K562 (cell line): Measurements from ENCODE around the gene CCNK. TPM values are rescaled to one million over a fixed set of nuclear protein-coding genes. Genes with fewer than 3 reads are reported as not detected.

Experiments
- ATAC-seq: fragments of 200-7000 bp; cut with Tn5 transposase; 3 replicates; pipeline ENCODE4 v1.9.1; 2020; ENCODE audit warnings: moderate library complexity
- BruUV-seq: library from RNA; stranded (reverse); fragments of 400-500 nt; replicated peaks from 2 replicates; lab custom pipeline; 2021; lab: Mats Ljungman, UMichigan
- CTCF ChIA-PET: fragments of 300-600 bp; formaldehyde crosslinking; extraction: SDS; loops from one replicate; lab custom pipeline; 2021; ENCODE audit warnings: low intra/inter-chr PET ratio; lab: Yijun Ruan, JAX
- POLR2A ChIA-PET: fragments of 300-600, 350-650 bp; sonication (Branson Sonifier 250); formaldehyde crosslinking; extraction: SDS; loops from one replicate; lab custom pipeline; 2021; ENCODE audit warnings: antibody characterized with exemption, inconsistent platforms; lab: Yijun Ruan, JAX
- DNase-seq, 4 experiments: peaks; one replicate each; pipeline versions ENCODE4 v3.0.0 to v3.0.0-alpha.2; 2011 to 2018; ENCODE audit warnings: low spot score in 3 of 4, mixed read lengths in 3 of 4; ENCODE audit errors: extremely low read depth in 1 of 4
- FAIRE-seq: peaks from 2 replicates; lab custom pipeline; 2011; peaks lifted over from hg19 to GRCh38; lab: Jason Lieb, UNC
- H2AFZ ChIP-seq: 2 replicates; pipeline ENCODE4 v1.6.0; 2011; ENCODE audit warnings: low read depth, low read length, control low read depth, inconsistent platforms
- H3K27ac ChIP-seq: fragments of 200-600 bp; 3 replicates; pipeline ENCODE4 v1.8.0; 2011; ENCODE audit warnings: low read depth, mild to moderate bottlenecking, control low read depth, inconsistent platforms, low read length, moderate library complexity, mixed read lengths; ENCODE audit errors: extremely low read depth
- H3K27me3 ChIP-seq, 2 experiments: fragments of 300-600 bp in 1 of 2; 2 replicates in 1 of 2; 3 replicates in 1 of 2; pipeline versions ENCODE4 v1.6.0 to v1.8.0; 2011; ENCODE audit warnings: inconsistent platforms in 2 of 2, low read length in 2 of 2, mild to moderate bottlenecking in 1 of 2, mixed read lengths in 1 of 2, moderate library complexity in 1 of 2; ENCODE audit not compliant: control insufficient read depth in 2 of 2, insufficient read depth in 2 of 2
- H3K36me3 ChIP-seq: fragments of 300-600 bp; 3 replicates; pipeline ENCODE4 v1.8.0; 2011; ENCODE audit warnings: mild to moderate bottlenecking, low read length, inconsistent platforms; ENCODE audit not compliant: control insufficient read depth, insufficient read depth
- H3K4me1 ChIP-seq, 2 experiments: fragments of 200-600 bp in 1 of 2; replicated peaks in 1 of 2; 2 replicates in 1 of 2; 3 replicates in 1 of 2; pipeline versions ENCODE4 v1.5.1 to v1.8.0; 2011; ENCODE audit warnings: inconsistent platforms in 2 of 2, low read length in 2 of 2, mild to moderate bottlenecking in 1 of 2, mixed read lengths in 1 of 2, moderate library complexity in 1 of 2; ENCODE audit not compliant: control insufficient read depth in 2 of 2, insufficient read depth in 2 of 2
- H3K4me2 ChIP-seq: 2 replicates; pipeline ENCODE4 v1.6.1; 2011; ENCODE audit warnings: low read length, control low read depth, inconsistent platforms, mixed read lengths; ENCODE audit not compliant: insufficient read depth
- H3K4me3 ChIP-seq: fragments of 200-600 bp; sonication (generic), shearing (Covaris generic); 2 replicates; pipeline ENCODE4 v1.5.1; 2016; ENCODE audit warnings: control low read depth, inconsistent platforms
- H3K79me2 ChIP-seq: fragments of 200-600 bp; 3 replicates; pipeline ENCODE4 v1.8.0; 2011; ENCODE audit warnings: low read length, inconsistent platforms; ENCODE audit not compliant: control insufficient read depth, insufficient read depth
- H3K9ac ChIP-seq, 2 experiments: 2 replicates each; pipeline versions ENCODE4 v1.6.0 to v1.6.1; 2011; ENCODE audit warnings: low read depth in 2 of 2, low read length in 2 of 2, control low read depth in 1 of 2, inconsistent platforms in 1 of 2, mild to moderate bottlenecking in 1 of 2, mixed read lengths in 1 of 2; ENCODE audit not compliant: insufficient read depth in 1 of 2
- H3K9me1 ChIP-seq: one replicate; pipeline ENCODE4 v1.6.0; 2011; ENCODE audit warnings: inconsistent platforms, mild to moderate bottlenecking, low read length, moderate library complexity; ENCODE audit not compliant: control insufficient read depth, insufficient read depth
- H3K9me3 ChIP-seq: replicated peaks from 2 replicates; pipeline ENCODE4 v1.5.1; 2011; ENCODE audit warnings: low read depth, low read length, inconsistent platforms; ENCODE audit not compliant: control insufficient read depth, insufficient read depth
- H4K20me1 ChIP-seq: replicated peaks from 2 replicates; pipeline ENCODE4 v1.6.1; 2011; ENCODE audit warnings: low read length, inconsistent platforms, mixed read lengths; ENCODE audit not compliant: control insufficient read depth, insufficient read depth
- ARID3B ChIP-seq: fragments of 250-450 bp; sonication (Bioruptor Pico); IDR thresholded peaks from 2 replicates; pipeline ENCODE4 v1.4.0; 2020; ENCODE audit warnings: borderline replicate concordance
- BMI1 ChIP-seq: fragments of 150-350 bp; IDR thresholded peaks from 2 replicates; pipeline ENCODE4 v1.6.1; 2014; ENCODE audit warnings: low read length
- CC2D1A ChIP-seq: fragments of 450-650 bp; IDR thresholded peaks from 2 replicates; pipeline ENCODE4 v1.6.1; 2017; ENCODE audit warnings: mild to moderate bottlenecking
- COPS2 ChIP-seq: fragments of 450-650 bp; conservative IDR thresholded peaks from 2 replicates; pipeline ENCODE4 v1.6.1; 2016; ENCODE audit warnings: mild to moderate bottlenecking, moderate library complexity
- FOXP4 ChIP-seq: sonication (generic); formaldehyde crosslinking; IDR thresholded peaks from 2 replicates; pipeline ENCODE4 v1.8.0; 2022; ENCODE audit warnings: mild to moderate bottlenecking, missing genetic modification reagents, borderline replicate concordance
- L3MBTL2 ChIP-seq: fragments of 450-650 bp; IDR thresholded peaks from 2 replicates; pipeline ENCODE4 v1.6.1; 2016; ENCODE audit warnings: mild to moderate bottlenecking, moderate library complexity
- POLR3G ChIP-seq: IDR thresholded peaks from 2 replicates; pipeline ENCODE4 v1.6.1; 2011; ENCODE audit not compliant: insufficient read length, insufficient replicate concordance; ENCODE audit errors: extremely low read depth
- REST ChIP-seq, 2 experiments: fragments of 450-650 bp; formaldehyde crosslinking in 1 of 2; IDR thresholded peaks; 2 replicates each; pipeline versions ENCODE4 v1.4.0 to v1.6.1; 2014 to 2020; ENCODE audit warnings: mild to moderate bottlenecking in 2 of 2, borderline replicate concordance in 1 of 2, low read depth in 1 of 2
- SP1 ChIP-seq: sonication (generic); formaldehyde crosslinking; IDR thresholded peaks from 2 replicates; pipeline ENCODE4 v1.8.1; 2022; ENCODE audit warnings: mild to moderate bottlenecking, missing genetic modification reagents
- TGIF2 ChIP-seq: sonication (generic); formaldehyde crosslinking; IDR thresholded peaks from 2 replicates; pipeline ENCODE4 v1.8.1; 2022; ENCODE audit warnings: mild to moderate bottlenecking, missing genetic modification reagents, moderate library complexity
- WGBS: fragments of 100-300 bp; shearing (Covaris generic); methylation state at CpG from one replicate; pipeline ENCODE4 v1.1.6; 2016; ENCODE audit warnings: low coverage, mixed read lengths; ENCODE audit not compliant: insufficient coverage; ENCODE audit errors: missing lambda C conversion rate; 5-methylcytosine and 5-hydroxymethylcytosine counted together
- in situ Hi-C: fragments of 300-500 bp; cut with MboI; formaldehyde crosslinking; loops from 4 replicates; pipeline ENCODE4 v1.15.0; 2018; ENCODE audit warnings: inconsistent platforms, mixed read lengths
- intact Hi-C: fragments of 100-400 bp; cut with micrococcal nuclease; formaldehyde crosslinking; loops from 2 replicates; pipeline ENCODE4 v1.14.2; 2022
- polyA plus RNA-seq, 8 experiments: library from polyadenylated mRNA; depleted of rRNA in 4 of 8; stranded (reverse) in 5 of 8; unstranded in 3 of 8; fragments of >200 nt; fragmentation: Nextera tagmentation in 2 of 8; fragmentation: Illumina TruSeq in 1 of 8; extraction: Ambion mirVana in 2 of 8; extraction: Trizol in 1 of 8; gene quantifications; 2 replicates each; pipeline versions ENCODE4 v1.2.1 to v1.2.3, GENCODE V29; 2011 to 2014; ENCODE audit warnings: inconsistent platforms in 1 of 8, missing spikeins in 1 of 8
- total RNA-seq, 7 experiments: library from RNA; depleted of rRNA in 6 of 7; stranded (reverse); fragments of >200 nt in 6 of 7; fragmentation: Illumina TruSeq in 2 of 7; extraction: Trizol in 2 of 7; gene quantifications; 2 replicates each; pipeline versions ENCODE4 v1.2.1 to v1.2.3, GENCODE V29; 2011 to 2021; ENCODE audit warnings: low replicate concordance in 1 of 7

Gene CCNK
- total and polyA plus RNA-seq, 9 of the 15 experiments (the other 6 are each of a cell fraction or from before 2014, with no cell fraction given): 5.8 to 84.2 (median 16.4) TPM

- TF ChIP-seq ARID3B (CRISPR knock-in tag) (no peak), SP1 (no peak), POLR3G (no peak), COPS2 (no peak), TGIF2 (CRISPR knock-in tag) (no peak), CC2D1A (no peak), FOXP4 (no peak)
Measured at GRCh38 chr14:99522025-99522401, 40.8 kb downstream of the CCNK start (continued).

GRCh38 chr14:99522457-99522891 is 41.3 kb downstream of the CCNK start:
- Histone ChIP-seq H4K20me1 (0 out of 2 replicates have a peak, but pooled peaks cover 6% of the 10 kb centered on the region), H3K36me3 (no peaks in the 10 kb centered on the region), H3K9ac (peak overlapping the region in 1 of 2 experiments; percentile 20; a peak in 1 of 4 replicates), H3K79me2 (no peaks in the 10 kb centered on the region), H3K9me3 (no peaks in the 10 kb centered on the region), H3K4me2 (no peak overlapping the region), H3K4me1 (peaks cover 11 to 56% of the 10 kb centered on the region in 2 experiments), H2AFZ (no peak overlapping the region), H3K27ac (no peak overlapping the region), H3K9me1 (no peaks in the 10 kb centered on the region), H3K4me3 (no peak overlapping the region), H3K27me3 (no peaks in the 10 kb centered on the region)
- ATAC-seq: peak; percentile 40
- intact Hi-C loops (no loop called here), in situ Hi-C loops (loop anchor here (10.0 kb wide), 1 partner anchor 362 kb away; no protein-coding TSS in a partner anchor)
- ChIA-PET POLR2A (no interaction called here), CTCF (no interaction called here)
- BruUV-seq: no TSS peak
- 25% methylated on average over 8 of the region's 12 CpGs for WGBS
- peak; percentile 30 to 42 (median 36) for DNase-seq
- FAIRE-seq: no peak
- TF ChIP-seq REST (IDR thresholded peaks at IDR 0.05; ENCODE audit: borderline replicate concordance) (no peak), REST (CRISPR knock-in tag; IDR thresholded peaks at IDR 0.05; ENCODE audit: low read depth) (no peak), L3MBTL2 (no peak), BMI1 (no peak)
